HG03280 (cell line): Measurements from ENCODE around the gene ABITRAM.
A peak's percentile ranks its signal among the peaks of the same experiment; 100 is the strongest.
"Not testable (repeated sequence)": the region's sequence is repeated elsewhere in the genome, so short reads cannot be mapped to it uniquely, and the experiment has no call there.

Experiments used
- ATAC-seq: cut with Tn5 transposase; IDR thresholded peaks from one replicate; pipeline ENCODE4 v1.9.1; 2021; ENCODE audit warnings: mild to moderate bottlenecking, moderate library complexity; ENCODE audit not compliant: unreplicated experiment

ABITRAM gene, protein sequence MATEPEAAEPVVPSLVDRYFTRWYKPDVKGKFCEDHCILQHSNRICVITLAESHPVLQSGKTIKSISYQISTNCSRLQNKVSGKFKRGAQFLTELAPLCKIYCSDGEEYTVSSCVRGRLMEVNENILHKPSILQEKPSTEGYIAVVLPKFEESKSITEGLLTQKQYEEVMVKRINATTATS

DNA sequence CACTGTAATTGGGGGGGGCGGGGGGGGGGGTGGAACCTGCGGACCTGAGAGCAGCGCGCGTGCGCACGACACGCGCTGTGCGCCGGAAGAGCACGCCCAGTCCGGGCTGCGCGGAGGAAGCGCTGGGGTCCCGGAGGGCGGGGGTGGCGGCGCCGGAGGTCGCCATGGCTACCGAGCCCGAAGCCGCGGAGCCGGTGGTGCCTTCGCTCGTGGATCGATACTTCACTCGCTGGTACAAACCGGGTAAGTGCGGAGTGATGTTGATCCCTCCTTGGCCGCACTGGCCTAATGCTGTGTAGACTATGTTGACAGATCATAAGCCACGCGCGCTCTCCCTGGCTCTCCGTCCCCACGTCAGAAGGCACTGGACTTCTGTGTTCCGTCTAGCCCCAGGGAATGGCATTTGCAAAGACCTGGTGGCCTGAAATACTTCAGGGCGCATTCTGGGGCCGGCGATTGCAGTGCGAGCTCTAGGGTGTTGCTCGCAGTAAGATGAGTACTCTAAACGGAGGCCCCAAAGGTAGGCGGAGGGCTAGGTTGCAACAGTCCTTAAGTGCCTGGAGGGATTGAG is at the start of gene ABITRAM:
TSS of gene ABITRAM (plus strand) at position 78 of the 571 bp plus-strand sequence. CDS start at position 165, 87 bp downstream.
- peak; percentile 82 for ATAC-seq

- no peak for ATAC-seq
These were observed 49.5 kb upstream of the ABITRAM start for GRCh38 chr9:108884701-108885100.

- peak; percentile 99 for ATAC-seq
These were observed 48.4 kb upstream of the ABITRAM start for GRCh38 chr9:108885643-108886348.

DNA sequence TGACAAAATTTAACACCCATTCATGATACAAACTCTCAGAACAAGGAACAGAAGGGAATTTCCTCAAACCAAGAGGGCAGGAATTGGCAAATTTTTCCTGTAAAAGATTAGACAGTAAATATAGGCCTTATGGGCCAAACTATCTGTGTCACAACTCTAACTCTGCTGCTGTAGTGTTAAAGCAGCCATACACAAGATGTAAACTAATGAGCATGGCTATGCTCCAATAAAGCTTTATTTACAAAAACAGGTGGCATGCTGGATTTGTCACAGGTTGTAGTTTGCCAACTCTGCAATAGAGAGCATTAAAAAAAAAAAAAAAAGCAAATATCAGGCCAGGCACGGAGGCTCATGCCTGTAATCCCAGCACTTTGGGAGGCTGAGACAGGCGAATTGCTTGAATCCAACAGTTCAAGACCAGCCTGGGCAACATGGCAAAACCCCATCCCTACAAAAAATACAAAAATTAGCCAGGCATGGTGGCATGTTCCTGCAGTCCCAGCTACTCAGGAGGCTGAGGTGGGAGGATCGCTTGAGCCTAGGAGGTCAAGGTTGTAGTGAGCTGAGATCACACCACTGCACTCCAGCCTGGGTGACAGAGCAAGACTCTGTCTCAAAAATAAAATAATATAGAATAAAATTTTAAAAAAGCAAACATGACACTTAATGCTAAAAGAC is 47.5 kb upstream of the ABITRAM start:
- ATAC-seq, result not testable (repeated sequence)

DNA sequence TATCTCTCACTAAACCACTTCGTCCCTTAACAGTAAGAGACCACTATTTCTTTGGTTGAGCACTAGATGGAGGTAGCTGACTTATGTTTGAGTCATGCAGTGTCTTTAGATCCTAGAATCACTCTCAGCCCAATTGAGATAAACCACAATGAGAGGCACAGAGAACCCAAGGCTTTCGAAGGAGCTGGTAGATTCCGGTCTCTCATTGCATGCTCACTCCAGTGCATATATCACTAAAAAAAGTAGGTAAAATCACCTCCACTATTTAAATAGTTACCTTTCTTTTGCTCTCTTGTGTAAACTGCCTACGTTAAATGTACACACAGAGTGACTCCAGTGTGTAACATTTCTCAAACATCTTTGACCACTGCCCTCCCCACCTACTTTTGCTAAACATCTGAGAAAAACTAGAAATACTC is 44.5 kb upstream of the ABITRAM start:
- no peak for ATAC-seq

DNA sequence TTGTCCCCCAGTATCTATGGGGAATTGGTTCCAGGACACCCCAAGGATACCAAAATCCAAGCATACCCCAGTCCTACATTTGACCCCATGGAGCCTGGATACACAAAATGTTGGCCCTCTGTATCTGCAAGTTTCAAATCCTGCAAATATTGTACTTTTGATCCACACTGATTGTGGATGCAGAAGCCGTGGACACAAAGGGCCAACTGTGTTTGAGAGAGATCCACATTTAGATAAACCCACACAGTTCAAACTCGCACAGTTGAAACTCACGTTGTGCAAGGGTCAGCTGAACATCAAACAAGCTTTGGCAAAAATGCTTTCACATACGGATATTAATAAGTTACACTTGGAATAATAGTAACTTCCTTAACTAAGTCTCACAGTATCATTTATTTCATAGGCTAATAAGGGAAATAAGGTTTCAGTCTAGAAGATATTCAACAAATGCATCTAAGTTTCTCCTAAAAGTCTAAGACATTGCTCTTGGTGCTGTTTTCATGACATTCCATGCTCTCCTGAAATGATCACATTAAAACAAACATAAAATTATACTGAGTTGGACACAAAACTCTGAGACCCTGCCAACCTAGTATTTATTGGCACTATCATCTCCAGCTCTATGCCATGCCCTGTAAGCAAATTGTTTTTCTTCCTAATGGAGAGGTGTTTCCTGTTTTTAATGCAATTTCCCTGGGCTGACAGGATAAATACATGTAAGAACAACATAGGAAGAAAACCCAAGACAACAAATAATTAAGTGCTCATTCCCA is 39.8 kb upstream of the ABITRAM start:
- no peak for ATAC-seq

DNA sequence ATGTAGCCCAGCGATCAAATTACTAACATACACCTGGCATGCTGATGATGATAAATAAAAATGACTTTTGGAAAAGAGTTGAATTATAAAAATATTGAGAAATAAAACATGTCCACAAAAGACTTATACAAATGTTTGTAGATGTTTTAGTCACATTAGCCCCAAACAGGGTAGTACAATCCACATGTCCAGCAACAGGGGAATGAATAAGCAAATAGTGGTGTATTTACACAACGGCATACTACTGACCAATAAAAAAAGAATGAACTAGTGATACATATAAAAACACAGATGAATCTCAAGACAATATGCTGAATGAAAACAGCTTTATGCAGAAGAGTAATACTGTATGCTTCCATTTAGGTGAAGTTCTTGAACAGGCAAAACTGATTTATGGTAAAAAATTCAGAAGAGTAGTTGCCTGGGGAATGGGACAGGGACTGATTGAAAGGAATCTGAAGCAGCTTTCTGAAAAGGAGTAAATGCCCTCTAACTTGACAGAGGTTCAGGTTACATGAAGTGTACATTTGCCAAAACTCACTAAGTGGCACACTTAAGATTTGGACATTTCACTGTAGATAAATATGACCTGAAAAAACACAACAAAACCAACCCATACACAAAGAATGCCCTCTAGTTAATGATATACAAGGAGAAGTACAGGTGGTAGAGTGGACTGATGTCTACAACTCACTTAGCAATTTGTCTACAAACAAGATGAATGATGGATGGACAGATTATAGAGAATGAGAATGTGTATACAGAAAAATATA is 36.7 kb upstream of the ABITRAM start:
- ATAC-seq, result no peak

DNA sequence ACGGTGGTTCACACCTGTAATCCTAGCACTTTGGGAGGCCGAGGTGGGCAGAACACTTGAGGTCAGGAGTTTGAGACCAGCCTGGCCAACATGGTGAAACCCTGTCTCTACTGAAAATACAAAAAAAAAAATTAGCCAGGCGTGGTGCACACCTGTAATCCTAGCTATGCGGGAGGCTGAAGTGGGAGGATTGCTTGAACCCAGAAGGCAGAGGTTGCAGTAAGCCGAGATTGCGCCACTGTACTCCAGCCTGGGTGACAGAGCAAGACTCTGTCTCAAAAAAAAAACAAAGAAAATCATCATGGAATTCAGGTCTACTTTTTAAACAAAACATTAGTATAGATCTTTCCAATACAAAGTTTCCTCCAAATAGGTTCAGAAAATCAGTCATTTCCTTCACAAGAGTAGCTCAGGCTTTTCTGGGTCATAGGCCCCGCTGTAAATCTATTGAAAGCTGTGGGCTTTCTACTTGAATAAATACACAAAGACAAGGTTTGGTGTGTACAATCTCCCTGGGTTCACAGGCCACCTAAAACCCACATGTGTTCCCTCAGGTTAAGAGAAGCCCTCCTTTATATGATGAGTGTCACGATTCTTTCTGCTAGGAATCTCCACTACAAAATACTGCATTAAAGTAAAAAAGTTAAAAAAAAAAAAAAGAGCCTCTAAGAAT is 35.0 kb upstream of the ABITRAM start:
- ATAC-seq, result not testable (repeated sequence)

- ATAC-seq, result no peak
These were observed 34.0 kb upstream of the ABITRAM start for GRCh38 chr9:108900176-108900575.

DNA sequence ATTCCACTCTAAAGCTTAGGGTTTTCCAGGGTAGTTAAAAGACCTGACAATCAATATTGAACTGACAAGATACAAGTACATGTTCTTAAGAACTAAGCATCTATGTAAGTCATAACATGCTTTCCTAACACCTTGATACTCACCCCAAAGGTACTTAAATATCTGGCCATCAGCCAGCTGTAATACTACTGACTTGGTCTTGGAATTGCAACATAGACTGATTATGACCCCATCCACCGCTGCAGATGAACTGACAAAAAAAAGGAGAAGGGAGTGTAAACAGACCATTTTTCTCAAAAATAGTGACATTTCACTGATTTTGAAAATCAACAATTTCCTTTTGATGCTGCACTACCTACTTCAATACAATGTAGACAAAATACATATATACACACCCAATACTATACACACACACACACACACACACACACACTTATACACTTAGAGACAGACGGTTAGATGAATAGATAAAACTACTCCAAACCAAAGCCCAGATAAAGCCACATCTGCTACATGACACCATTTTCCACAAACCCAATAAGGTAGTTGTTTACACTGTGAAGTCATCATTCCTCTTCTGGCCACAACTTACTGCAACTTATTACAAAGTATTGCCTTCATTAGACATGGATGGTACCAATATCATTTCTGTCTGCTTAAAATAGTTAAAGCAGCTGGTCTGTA is 30.6 kb upstream of the ABITRAM start:
- no peak for ATAC-seq

DNA sequence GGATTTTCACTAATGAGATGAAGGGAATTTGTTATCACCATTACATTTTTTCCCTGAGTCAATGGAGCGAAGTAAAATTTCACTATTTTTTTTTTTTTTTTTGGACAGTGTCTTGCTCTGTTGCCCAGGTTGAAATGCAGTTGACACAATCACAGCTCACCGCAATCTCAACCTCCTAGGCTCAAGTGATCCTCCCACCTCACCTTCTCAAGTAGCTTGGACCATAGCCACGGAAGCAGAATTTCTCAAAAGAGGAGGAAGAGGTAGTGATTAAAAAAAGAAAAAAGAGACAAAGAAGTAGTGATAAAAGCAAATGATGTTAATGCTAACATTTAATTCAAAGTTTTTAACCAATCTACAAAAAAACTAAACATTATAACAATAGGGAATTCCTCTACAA is 30.0 kb upstream of the ABITRAM start:
- no peak for ATAC-seq

DNA sequence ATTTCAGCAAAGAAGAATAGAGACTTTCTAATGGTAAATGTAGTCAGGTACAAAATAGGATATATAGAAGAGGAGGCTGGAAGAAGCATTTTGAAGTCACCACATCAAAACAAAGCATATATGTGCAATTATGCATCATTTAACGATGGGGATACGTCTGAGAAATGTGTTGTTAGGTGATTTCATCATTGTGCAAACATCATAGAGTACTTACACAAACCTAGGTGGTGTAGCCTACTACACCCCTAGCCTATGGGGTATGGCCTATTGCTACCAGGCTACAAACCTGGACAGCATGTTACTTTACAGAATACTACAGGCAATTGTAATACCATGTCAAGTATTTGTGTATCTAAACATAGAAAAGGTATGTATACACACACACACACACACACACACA is 28.7 kb upstream of the ABITRAM start:
- ATAC-seq, result no peak

- ATAC-seq, result no peak
These were observed 23.8 kb upstream of the ABITRAM start for GRCh38 chr9:108910402-108910801.

DNA sequence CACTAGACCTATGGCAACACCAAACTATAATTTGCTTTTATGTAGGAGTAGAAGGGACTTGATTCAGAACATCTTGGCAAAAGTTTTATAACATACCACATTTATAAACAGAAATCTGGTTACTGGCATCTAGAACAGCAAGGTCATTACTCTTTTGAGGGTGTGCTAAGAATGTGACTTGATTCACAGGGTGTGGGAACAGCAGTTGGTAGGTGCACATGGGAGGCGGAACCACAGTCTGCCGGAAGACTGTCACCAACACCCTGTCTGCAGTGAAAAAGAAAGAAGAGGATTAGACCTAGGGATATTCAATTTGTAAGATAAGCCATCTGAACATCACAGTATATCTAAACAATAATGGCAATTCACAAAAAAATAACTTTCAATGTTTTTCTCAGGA is 23.3 kb upstream of the ABITRAM start:
- no peak for ATAC-seq

DNA sequence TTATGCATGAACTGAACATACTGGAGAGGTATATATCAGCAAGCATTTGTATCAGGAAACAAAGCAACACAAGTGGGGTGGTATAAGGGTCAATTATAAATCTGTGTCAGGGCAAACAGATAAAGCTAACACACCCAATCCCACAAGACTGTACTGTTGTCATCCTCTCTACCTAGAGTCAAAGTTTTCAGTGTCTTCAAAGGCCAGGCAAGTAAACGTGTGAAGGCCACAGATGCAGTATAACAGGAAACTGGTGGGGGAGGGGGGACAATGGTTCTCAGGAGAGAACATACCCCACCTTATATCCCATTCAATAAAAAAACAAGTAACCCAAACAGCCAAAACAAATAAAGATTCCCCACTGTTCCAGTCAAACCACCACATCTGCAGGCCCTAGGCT is 22.4 kb upstream of the ABITRAM start:
- ATAC-seq, result no peak

DNA sequence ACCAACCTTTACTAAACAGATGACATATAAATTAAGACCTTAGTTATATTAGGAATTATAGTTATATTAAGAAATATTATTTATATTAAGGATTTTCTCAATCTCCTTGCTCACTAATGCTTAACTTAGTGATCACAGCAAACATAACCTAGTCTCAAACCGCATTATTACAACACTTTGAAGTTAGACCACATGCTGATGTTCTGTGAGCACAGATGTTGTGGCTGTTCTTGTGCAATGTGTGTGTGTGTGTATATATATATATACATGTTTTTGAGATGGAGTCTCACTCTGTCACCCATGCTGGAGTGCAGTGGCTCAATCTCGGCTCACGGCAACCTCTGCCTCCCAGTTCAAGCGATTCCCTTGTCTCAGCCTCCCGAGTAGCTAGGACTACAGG is 20.8 kb upstream of the ABITRAM start:
- ATAC-seq, result no peak

DNA sequence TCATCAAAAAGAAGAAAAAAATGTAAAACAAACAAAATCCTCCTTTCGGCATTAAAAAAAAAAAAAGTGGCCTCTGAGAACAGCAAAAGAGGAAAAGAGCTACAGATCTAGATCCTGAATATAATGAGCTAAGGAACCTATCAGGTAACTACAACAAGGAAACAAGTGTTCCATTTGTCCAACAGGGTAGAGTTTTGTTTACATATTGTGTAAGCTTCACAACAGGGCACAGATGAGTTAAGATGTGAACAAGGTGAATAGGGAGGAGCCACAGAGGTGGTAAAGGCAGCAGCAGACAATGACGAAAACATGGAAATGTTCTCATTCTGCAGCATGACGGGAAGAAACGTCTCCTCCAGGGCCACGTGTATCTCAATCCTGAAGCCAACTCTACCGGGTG is 14.7 kb upstream of the ABITRAM start:
- no peak for ATAC-seq

DNA sequence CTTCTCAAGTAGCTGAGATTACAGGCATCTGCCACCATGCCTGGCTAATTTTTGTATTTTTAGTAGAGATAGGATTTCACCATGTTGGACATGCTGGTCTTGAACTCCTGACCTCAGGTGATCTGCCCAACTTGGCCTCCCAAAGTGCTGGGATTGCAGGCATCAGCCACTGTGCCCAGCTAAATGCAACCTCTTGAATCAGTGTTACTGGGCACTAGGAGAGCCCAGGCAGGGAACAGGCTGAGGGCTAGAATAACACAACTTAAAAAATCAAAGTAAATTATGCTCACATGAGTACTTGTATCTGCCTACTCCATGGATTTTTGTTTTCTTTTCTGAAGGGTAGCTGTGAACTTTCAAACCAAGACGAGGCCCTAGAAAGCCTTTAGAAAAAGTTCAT is 13.8 kb upstream of the ABITRAM start:
- ATAC-seq, result not testable (repeated sequence)

- no peak for ATAC-seq
These were observed 13.0 kb upstream of the ABITRAM start for GRCh38 chr9:108921200-108921599.
